GM20431 (cell line): ENCODE results near the gene RHOD.

Experiments
- in situ Hi-C: fragments of 300-500 bp; cut with MseI, MboI; formaldehyde crosslinking; loops from one replicate; pipeline ENCODE4 v1.15.0; 2020; ENCODE audit warnings: low sequenced_read_pairs; ENCODE audit not compliant: unreplicated experiment

RHOD gene

DNA sequence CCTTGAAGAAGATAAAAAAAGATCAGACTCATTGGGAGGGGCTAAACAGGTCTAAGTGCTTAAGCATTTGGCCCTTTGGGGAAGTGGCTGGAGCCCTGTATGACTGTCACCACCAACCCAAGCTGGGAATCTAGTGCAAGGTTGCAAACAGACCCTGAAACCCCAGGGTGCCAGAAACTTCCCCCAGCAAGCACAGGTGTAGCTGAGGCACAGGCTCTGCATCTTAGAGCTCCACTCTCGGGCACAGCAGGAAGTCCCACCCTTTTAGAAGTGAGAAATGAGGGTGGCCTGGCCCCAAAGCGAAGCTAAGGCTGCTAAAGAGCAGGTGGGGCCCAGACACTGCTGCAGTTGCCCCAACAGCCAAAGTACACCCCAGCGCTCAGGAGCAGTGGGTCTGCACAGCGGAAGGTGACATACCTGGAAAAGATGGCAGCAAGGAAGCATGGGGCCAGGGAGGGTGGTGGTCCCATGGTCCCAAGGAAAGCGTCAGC lies 56.6 kb downstream of the RHOD start:
- in situ Hi-C loops = no loop called here

GRCh38 chr11:67114275-67114896 lies 57.7 kb downstream of the RHOD start:
- in situ Hi-C loops = no loop called here

GRCh38 chr11:67116758-67117105 lies 60.1 kb downstream of the RHOD start:
- in situ Hi-C loops = no loop called here

DNA sequence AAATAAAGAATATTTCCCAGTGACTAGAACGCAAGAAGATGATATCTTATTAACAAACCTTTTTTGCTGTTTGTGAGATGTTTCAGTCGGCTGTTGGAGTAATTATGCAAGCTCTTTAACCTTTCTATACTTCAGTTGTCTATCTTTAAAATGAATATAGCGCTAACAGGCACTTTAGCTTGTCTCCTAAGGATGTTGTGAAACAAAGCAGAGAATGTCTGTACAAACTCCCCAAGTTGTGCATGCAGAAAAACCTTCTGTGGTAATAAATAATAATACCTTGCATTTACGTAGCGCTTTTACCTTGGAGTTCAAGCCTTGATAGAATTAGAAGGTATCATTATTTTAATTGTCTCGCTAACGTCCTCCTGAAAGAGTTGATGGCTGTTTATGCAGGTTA lies 60.5 kb downstream of the RHOD start:
- in situ Hi-C loops = no loop called here

DNA sequence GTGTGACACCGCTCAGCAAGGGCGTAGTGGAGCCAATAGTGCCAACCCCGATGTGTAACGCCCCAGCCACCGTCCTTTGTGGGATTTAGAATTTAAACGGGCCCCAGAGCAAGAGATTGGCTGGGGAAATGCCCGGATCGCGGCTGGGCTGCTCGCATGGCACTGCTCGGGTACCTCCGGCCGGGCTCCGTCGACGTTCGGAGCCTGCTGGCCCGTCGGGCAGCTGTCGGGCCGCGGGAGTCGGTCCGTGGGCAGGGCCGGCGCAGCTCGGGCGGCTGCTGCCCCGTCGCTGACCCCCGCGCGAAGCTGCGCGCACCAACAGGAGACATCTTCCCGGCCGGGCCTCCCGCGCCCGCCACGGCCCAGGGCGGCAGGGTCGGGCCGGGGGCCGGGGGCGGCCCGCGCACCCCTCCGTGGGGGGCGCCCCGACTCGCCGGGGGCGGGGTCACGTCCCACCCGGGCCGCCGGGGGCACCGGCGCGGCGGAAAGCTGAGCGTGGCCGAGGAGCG lies 61.1 kb downstream of the RHOD start:
- in situ Hi-C loops = no loop called here

- in situ Hi-C loops = no loop called here
These were observed 61.6 kb downstream of the RHOD start for GRCh38 chr11:67118181-67118766.

DNA sequence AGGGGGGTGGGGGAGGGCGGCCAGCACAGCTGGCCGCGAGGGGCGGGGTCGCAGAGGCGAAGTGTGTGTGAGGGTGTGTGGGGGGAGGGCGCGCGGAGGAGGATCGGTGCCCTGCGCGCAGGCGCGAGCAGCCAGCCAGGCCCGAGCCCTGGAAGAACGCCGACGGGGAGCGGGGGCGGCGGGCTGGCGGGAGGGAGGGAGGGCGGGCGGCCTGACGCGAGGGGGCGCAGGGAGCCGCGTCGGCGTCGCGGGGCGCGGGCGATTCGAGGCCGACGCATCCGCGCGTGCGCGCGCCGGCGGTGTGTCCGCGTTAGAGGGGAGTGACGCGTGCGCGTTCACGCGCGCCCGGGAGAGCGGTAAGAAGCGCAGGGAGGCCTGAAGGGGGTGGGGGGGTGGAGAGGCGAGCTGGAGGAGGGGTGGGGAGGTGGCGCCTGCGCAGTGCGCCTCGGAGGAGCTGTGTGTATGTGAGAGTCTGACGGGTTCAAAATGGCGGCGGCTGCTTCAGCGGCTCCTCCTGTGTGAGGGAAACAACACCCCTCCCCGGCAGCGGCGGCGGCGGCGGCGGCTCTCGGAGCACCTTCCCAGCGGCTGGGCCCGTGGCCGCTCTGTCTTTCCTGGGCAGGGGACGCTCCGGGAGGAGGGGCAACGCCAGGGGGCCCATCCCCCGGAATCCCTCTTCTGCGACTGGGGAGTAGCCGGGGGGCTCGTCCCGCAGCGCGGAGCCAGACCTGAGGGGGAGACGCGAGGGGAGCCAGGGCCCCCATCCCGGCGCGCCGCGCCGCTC lies 62.3 kb downstream of the RHOD start, which contains the start of gene KDM2A:
TSS of gene KDM2A (plus strand) at position 463 of the 784 bp plus-strand sequence. CDS start 2,054 bp downstream, outside the sequence.
- in situ Hi-C loops = no loop called here

GRCh38 chr11:67119585-67120391 lies 63.1 kb downstream of the RHOD start:
- in situ Hi-C loops = no loop called here

DNA sequence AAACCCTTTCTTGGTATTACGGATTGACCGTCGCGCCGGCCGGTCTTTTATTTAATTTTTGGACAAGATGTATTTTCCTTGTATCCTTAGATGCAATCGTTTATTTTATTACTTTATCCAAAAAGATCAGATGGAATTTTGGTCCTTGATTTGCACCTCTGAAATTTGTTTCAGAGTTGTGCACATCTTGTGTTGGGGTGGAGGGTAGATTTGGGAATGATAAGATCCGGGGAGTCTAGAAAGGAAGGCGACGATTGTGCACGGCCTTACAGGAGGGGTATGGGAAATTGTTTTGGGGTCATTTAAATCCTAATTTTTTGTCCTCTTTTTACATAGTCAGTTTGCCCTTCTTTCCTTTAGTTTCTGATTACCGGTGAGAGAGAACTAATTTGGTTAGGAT lies 63.8 kb downstream of the RHOD start:
- in situ Hi-C loops = no loop called here

GRCh38 chr11:67120881-67121710 lies 64.4 kb downstream of the RHOD start:
- in situ Hi-C loops = no loop called here
